ENCODE results near the gene DHX32. TPM values are rescaled to one million over a fixed set of nuclear protein-coding genes. Genes with fewer than 3 reads are reported as not detected.

Gene DHX32
- polyA plus RNA-seq, 1 of the 3 experiments (the other 2 are of a cell fraction) = 16.8 TPM

DNA sequence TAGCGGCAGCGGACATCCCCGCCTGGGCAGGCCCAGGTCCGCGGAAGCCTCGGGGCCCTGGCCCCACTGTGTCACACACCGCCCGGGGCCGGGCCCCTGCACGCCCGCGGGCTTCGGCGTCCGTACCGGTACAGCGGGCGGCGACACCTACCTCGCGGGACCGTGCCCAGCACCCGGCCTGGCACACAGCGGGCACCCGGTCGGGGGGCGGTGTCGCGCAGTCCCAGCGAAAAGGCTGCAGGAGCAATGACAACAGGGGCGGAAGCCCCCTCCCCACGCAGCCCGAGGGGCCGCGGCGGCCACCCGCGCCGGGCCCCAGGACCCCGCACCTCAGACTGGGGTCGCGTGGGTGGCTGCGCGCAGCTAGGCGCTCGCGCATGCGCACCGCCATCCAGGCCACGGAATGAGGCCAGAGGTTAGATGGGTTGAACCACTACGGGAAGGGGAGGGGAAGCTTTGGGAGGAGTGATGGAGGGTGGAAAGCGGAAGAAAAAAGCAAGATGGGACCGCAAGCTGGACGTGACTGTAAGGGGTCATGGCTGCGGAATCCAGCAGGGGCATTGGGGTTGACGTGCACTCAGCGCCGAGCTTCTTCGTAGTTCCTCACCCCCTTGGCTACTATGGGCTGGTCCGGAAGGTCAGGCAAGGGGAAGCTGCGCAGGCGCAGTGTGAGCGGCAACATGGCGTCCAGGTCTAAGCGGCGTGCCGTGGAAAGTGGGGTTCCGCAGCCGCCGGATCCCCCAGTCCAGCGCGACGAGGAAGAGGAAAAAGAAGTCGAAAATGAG, 58.0 kb downstream of the DHX32 start, which contains the start of the genes BCCIP and UROS (continued):
- TF ChIP-seq SMC3 (IDR thresholded peaks at IDR 0.05; ENCODE audit: low read depth, low read length) (no peak), TCF12 (IDR thresholded peaks at IDR 0.05) (no peak), TAF1 (IDR thresholded peaks at IDR 0.05; ENCODE audit: borderline replicate concordance, low read depth, low read length) (peak; percentile 85), POLR2AphosphoS5 (IDR thresholded peaks at IDR 0.05; ENCODE audit: low read depth, low read length) (peak; percentile 72), SIN3A (IDR thresholded peaks at IDR 0.05; ENCODE audit: borderline replicate concordance, low read depth, low read length) (0 out of 2 replicates have a peak, but pooled peaks have one; percentile 28)
- TF ChIP-seq, protein P1, sequence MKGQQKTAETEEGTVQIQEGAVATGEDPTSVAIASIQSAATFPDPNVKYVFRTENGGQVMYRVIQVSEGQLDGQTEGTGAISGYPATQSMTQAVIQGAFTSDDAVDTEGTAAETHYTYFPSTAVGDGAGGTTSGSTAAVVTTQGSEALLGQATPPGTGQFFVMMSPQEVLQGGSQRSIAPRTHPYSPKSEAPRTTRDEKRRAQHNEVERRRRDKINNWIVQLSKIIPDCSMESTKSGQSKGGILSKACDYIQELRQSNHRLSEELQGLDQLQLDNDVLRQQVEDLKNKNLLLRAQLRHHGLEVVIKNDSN (IDR thresholded peaks at IDR 0.05; ENCODE audit: borderline replicate concordance, low read depth) = no peak
- TF ChIP-seq, protein P2, sequence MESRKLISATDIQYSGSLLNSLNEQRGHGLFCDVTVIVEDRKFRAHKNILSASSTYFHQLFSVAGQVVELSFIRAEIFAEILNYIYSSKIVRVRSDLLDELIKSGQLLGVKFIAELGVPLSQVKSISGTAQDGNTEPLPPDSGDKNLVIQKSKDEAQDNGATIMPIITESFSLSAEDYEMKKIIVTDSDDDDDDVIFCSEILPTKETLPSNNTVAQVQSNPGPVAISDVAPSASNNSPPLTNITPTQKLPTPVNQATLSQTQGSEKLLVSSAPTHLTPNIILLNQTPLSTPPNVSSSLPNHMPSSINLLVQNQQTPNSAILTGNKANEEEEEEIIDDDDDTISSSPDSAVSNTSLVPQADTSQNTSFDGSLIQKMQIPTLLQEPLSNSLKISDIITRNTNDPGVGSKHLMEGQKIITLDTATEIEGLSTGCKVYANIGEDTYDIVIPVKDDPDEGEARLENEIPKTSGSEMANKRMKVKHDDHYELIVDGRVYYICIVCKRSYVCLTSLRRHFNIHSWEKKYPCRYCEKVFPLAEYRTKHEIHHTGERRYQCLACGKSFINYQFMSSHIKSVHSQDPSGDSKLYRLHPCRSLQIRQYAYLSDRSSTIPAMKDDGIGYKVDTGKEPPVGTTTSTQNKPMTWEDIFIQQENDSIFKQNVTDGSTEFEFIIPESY (IDR thresholded peaks at IDR 0.05; ENCODE audit: borderline replicate concordance, low read depth) = no peak
- TF ChIP-seq, protein P3, sequence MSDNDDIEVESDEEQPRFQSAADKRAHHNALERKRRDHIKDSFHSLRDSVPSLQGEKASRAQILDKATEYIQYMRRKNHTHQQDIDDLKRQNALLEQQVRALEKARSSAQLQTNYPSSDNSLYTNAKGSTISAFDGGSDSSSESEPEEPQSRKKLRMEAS (IDR thresholded peaks at IDR 0.05; ENCODE audit: low read depth) = peak; percentile 70

DNA sequence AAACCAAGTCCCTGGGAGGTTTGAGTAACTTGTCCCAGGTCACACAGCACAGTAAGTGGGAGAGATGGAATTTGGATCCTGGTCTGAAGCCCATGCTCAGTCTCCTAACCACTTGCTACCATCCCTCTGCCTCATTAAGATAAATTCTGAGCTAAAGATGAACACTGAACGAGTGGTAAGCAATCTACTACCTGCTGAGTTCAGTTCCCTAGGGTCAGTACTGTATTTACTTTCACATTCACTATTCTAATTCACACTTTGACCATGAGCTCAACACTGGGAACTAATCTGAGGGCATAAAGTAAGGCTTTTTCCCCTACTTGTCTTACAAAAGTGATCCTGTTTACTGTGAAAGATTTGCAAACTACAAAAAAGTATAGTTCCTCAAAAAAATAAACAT, 60.4 kb downstream of the DHX32 start:
- no peak overlapping the region for H3K27ac ChIP-seq (ENCODE audit: low read depth in 2 of 2, low read length in 1 of 2)
- no peak overlapping the region for H3K4me2 ChIP-seq
- no peaks in the 10 kb centered on the region for H3K9me3 ChIP-seq
- no peaks in the 10 kb centered on the region for H3K27me3 ChIP-seq (ENCODE audit: insufficient read depth)
- H2AFZ ChIP-seq (ENCODE audit: low read depth) = no peak overlapping the region
- POLR2A ChIA-PET = no interaction called here
- no peaks in the 10 kb centered on the region for H3F3A ChIP-seq (replicated peaks; ENCODE audit: insufficient read depth)
- H3K4me3 ChIP-seq (ENCODE audit: low read depth in 2 of 2, low read length in 1 of 2) = no peak overlapping the region
- no peak for TF ChIP-seq MEF2A (IDR thresholded peaks at IDR 0.05; ENCODE audit: borderline replicate concordance, low read depth)
- H4K20me1 ChIP-seq (ENCODE audit: insufficient read depth) = no peaks in the 10 kb centered on the region; the same call in 1 of the 2 replicates
- H3K9ac ChIP-seq = no peak overlapping the region
- peaks cover under 1 to 9% of the 10 kb centered on the region in 2 experiments for H3K36me3 ChIP-seq (replicated peaks in 1 of 2; ENCODE audit: control insufficient read depth in 1 of 2, insufficient read depth in 2 of 2, low read length in 1 of 2)
- CTCF ChIA-PET = no interaction called here
- H3K4me1 ChIP-seq (ENCODE audit: control insufficient read depth in 1 of 2, insufficient read depth in 2 of 2, low read depth in 1 of 2, low read length in 1 of 2) = peaks cover 5 to 18% of the 10 kb centered on the region in 2 experiments; a peak in 3 of 4 replicates
- no peaks in the 10 kb centered on the region for H3K9me2 ChIP-seq
- H3K79me2 ChIP-seq (ENCODE audit: insufficient read depth) = peaks cover 52% of the 10 kb centered on the region
- WGBS (ENCODE audit: low lambda C conversion rate) = 64% methylated on average over 1 of the region's 1 CpG
- DNase-seq = no peak

DNA sequence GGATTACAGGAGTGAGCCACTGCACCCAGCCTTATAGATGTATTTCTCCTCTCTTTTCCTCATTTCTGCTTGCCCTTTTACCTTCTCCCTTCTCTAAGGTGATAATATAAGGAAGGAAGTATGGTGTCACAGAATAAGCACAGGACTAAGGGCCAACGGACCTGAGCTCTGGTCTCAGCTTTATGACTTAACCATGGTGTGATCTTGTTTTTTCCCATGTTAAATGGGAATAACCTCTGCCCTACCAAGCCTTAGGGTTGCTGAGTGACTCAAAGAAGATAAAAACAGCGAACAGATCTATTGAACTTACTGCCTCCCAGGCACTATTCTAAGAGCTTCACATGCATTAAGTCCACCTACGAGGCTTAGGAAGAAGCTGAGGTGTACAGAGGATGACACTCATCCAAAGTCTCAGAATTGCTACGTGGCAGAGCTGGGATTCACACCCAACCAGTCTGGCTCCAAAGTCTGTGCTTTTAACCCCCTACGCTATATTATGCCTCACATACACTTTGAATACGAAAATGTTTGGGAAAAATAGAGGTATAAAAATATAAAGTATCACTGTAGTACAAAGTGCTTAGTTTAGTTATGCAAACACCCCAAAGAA, 63.6 kb downstream of the DHX32 start:
- H3K79me2 ChIP-seq (ENCODE audit: insufficient read depth) = peaks cover 22% of the 10 kb centered on the region
- H3K36me3 ChIP-seq (replicated peaks in 1 of 2; ENCODE audit: control insufficient read depth in 1 of 2, insufficient read depth in 2 of 2, low read length in 1 of 2) = peaks cover 0 to 31% of the 10 kb centered on the region in 2 experiments
- no peaks in the 10 kb centered on the region for H3F3A ChIP-seq (replicated peaks; ENCODE audit: insufficient read depth)
- TF ChIP-seq, protein P3 (IDR thresholded peaks at IDR 0.05; ENCODE audit: low read depth) = no peak
- TF ChIP-seq, protein P4, sequence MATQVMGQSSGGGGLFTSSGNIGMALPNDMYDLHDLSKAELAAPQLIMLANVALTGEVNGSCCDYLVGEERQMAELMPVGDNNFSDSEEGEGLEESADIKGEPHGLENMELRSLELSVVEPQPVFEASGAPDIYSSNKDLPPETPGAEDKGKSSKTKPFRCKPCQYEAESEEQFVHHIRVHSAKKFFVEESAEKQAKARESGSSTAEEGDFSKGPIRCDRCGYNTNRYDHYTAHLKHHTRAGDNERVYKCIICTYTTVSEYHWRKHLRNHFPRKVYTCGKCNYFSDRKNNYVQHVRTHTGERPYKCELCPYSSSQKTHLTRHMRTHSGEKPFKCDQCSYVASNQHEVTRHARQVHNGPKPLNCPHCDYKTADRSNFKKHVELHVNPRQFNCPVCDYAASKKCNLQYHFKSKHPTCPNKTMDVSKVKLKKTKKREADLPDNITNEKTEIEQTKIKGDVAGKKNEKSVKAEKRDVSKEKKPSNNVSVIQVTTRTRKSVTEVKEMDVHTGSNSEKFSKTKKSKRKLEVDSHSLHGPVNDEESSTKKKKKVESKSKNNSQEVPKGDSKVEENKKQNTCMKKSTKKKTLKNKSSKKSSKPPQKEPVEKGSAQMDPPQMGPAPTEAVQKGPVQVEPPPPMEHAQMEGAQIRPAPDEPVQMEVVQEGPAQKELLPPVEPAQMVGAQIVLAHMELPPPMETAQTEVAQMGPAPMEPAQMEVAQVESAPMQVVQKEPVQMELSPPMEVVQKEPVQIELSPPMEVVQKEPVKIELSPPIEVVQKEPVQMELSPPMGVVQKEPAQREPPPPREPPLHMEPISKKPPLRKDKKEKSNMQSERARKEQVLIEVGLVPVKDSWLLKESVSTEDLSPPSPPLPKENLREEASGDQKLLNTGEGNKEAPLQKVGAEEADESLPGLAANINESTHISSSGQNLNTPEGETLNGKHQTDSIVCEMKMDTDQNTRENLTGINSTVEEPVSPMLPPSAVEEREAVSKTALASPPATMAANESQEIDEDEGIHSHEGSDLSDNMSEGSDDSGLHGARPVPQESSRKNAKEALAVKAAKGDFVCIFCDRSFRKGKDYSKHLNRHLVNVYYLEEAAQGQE (IDR thresholded peaks at IDR 0.05; ENCODE audit: low read depth, low read length) = no peak
- TF ChIP-seq FOXM1 (IDR thresholded peaks at IDR 0.05; ENCODE audit: low read depth) (no peak), RCOR1 (IDR thresholded peaks at IDR 0.05; ENCODE audit: low read length) (no peak), ELF1 (IDR thresholded peaks at IDR 0.05) (no peak), NFIC (IDR thresholded peaks at IDR 0.05; ENCODE audit: borderline replicate concordance) (no peak)
- H3K9me2 ChIP-seq = no peaks in the 10 kb centered on the region
- WGBS (ENCODE audit: low lambda C conversion rate) = 95% methylated on average over 6 of the region's 6 CpGs
- H3K27me3 ChIP-seq (ENCODE audit: insufficient read depth) = no peaks in the 10 kb centered on the region
- H3K4me3 ChIP-seq (ENCODE audit: low read depth in 2 of 2, low read length in 1 of 2) = no peak overlapping the region
- peaks cover 0 to 7% of the 10 kb centered on the region in 2 experiments; a peak in 2 of 4 replicates for H3K4me1 ChIP-seq (ENCODE audit: control insufficient read depth in 1 of 2, insufficient read depth in 2 of 2, low read depth in 1 of 2, low read length in 1 of 2)
- no peaks in the 10 kb centered on the region for H3K9me3 ChIP-seq
- H3K27ac ChIP-seq (ENCODE audit: low read depth in 2 of 2, low read length in 1 of 2) = no peak overlapping the region
- H3K4me2 ChIP-seq = no peak overlapping the region
- CTCF ChIA-PET = interaction anchor here (0.6 to 1.3 kb wide), 2 partner anchors 9 to 14 kb away, joined by 3 to 4 read pairs; no protein-coding TSS in a partner anchor
- DNase-seq = no peak
- POLR2A ChIA-PET = no interaction called here
- H4K20me1 ChIP-seq (ENCODE audit: insufficient read depth) = no peaks in the 10 kb centered on the region
- H2AFZ ChIP-seq (ENCODE audit: low read depth) = no peak overlapping the region
- H3K9ac ChIP-seq = no peak overlapping the region
